NCI-H460 (cell line): Measurements from ENCODE around the gene BCL2L1. TPM values are rescaled to one million over a fixed set of nuclear protein-coding genes. Genes with fewer than 3 reads are reported as not detected.
A peak's percentile ranks its signal among the peaks of the same experiment; 100 is the strongest.

Source experiments
- DNase-seq: peaks from one replicate; pipeline ENCODE4 v3.0.0-alpha.2; 2016; ENCODE audit warnings: low read depth; ENCODE audit errors: extremely low read depth
- total RNA-seq: library from RNA; depleted of rRNA; stranded (reverse); fragments of >200 nt; shearing (Covaris generic); gene quantifications from 2 replicates; pipeline ENCODE4 v1.2.3, GENCODE V29; 2014

BCL2L1 gene
- total RNA-seq, 1 experiment from 2014 or later = 90.6 TPM

GRCh38 chr20:31695849-31696804 is 26.5 kb downstream of the BCL2L1 start:
- peak; percentile 53 for DNase-seq

GRCh38 chr20:31694842-31695593 is 27.6 kb downstream of the BCL2L1 start:
- DNase-seq = no peak

- DNase-seq = no peak
Observed at GRCh38 chr20:31693987-31694661, 28.5 kb downstream of the BCL2L1 start.

- no peak for DNase-seq
Observed at GRCh38 chr20:31693402-31693801, 29.3 kb downstream of the BCL2L1 start.

- DNase-seq = no peak
Observed at GRCh38 chr20:31691646-31692275, 30.9 kb downstream of the BCL2L1 start.

GRCh38 chr20:31690124-31690666 is 32.5 kb downstream of the BCL2L1 start:
- no peak for DNase-seq

- DNase-seq = no peak
Observed at GRCh38 chr20:31689141-31689540, 33.5 kb downstream of the BCL2L1 start.

GRCh38 chr20:31687777-31688176 is 34.9 kb downstream of the BCL2L1 start:
- no peak for DNase-seq

GRCh38 chr20:31685853-31686643 is 36.6 kb downstream of the BCL2L1 start:
- DNase-seq = no peak

GRCh38 chr20:31684153-31685015 is 38.3 kb downstream of the BCL2L1 start:
- no peak for DNase-seq

- no peak for DNase-seq
Observed at GRCh38 chr20:31682927-31683326, 39.7 kb downstream of the BCL2L1 start.

GRCh38 chr20:31682352-31682751 is 40.3 kb downstream of the BCL2L1 start:
- no peak for DNase-seq

- DNase-seq = no peak
Observed at GRCh38 chr20:31681769-31682168, 40.9 kb downstream of the BCL2L1 start.

GRCh38 chr20:31681128-31681727 is 41.4 kb downstream of the BCL2L1 start:
- no peak for DNase-seq

- DNase-seq = no peak
Observed at GRCh38 chr20:31680286-31681127, 42.2 kb downstream of the BCL2L1 start.

GRCh38 chr20:31679357-31680285 is 43.0 kb downstream of the BCL2L1 start:
- no peak for DNase-seq
